Activated naive CD8-positive, alpha-beta T cell treated with anti-CD3 and anti-CD28 coated beads, Interleukin-2, amount 50 U/mL, for 24 hours (primary cell): Measurements from ENCODE around the gene TTLL5.
A peak's percentile ranks its signal among the peaks of the same experiment; 100 is the strongest.
"Not testable (repeated sequence)": the region's sequence is repeated elsewhere in the genome, so short reads cannot be mapped to it uniquely, and the experiment has no call there.

Source experiments
- ATAC-seq: fragments of 150-1000 bp; cut with Tn5 transposase; one replicate; pipeline ENCODE4 v1.10.0; 2021
- DNase-seq: peaks from one replicate; pipeline ENCODE4 v3.0.0; 2021
- H3K27ac Mint-ChIP-seq: one replicate; pipeline ENCODE4 v1.8.0; 2021; ENCODE audit warnings: mild to moderate bottlenecking, mixed read lengths
- H3K27me3 Mint-ChIP-seq: one replicate; pipeline ENCODE4 v1.8.0; 2021; ENCODE audit warnings: mixed read lengths
- H3K36me3 Mint-ChIP-seq: one replicate; pipeline ENCODE4 v1.8.0; 2021; ENCODE audit warnings: low read depth, mixed read lengths
- H3K4me1 Mint-ChIP-seq: one replicate; pipeline ENCODE4 v1.8.0; 2021; ENCODE audit warnings: mixed read lengths
- H3K4me3 Mint-ChIP-seq: one replicate; pipeline ENCODE4 v1.8.0; 2021; ENCODE audit warnings: mild to moderate bottlenecking, moderate library complexity, mixed read lengths
- H3K9me3 Mint-ChIP-seq: one replicate; pipeline ENCODE4 v1.8.0; 2021; ENCODE audit warnings: mixed read lengths

TTLL5 gene

DNA sequence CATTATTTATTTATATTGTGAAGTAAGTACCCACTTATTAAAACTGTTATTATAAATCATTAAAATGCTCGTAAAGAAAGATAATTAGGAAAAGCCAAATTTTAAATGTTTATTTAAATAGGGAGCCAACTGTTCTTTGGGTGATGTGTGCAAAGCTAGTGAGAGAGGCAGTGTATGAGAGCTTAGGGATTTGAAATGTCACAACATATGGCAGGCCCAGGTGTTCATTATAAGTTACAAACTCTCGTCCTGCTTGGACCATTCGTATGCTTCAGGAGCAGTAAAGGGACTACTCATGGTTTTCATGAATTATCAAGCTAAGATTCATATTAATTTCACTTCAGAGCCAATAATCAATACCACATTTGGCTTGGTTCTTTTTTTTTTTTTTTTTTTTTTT, 166.3 kb downstream of the TTLL5 start:
- H3K4me3 Mint-ChIP-seq: no peak overlapping the region
- no peaks in the 10 kb centered on the region for H3K9me3 Mint-ChIP-seq
- peaks cover 15% of the 10 kb centered on the region for H3K4me1 Mint-ChIP-seq
- H3K36me3 Mint-ChIP-seq: peaks cover 10% of the 10 kb centered on the region
- no peak for ATAC-seq
- DNase-seq: no peak
- H3K27me3 Mint-ChIP-seq: no peaks in the 10 kb centered on the region
- H3K27ac Mint-ChIP-seq: no peak overlapping the region

DNA sequence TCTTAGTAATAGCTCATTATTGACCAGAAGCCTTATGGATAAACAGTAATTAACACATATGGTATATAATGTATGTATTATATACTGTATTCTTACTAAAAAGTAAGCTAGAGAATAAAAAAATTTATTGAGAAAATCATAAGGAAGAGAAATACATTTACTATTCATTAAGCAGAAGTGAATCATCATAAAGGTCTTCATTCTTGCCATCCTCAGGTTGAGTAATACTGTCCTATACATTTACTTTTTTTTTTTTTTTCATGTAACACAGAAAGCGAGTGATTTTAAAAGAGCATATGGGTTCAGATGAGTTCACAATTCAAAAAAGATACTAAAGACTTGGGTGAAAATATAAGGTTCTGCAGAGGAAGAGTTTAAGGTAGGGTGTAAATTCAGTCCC, 168.3 kb downstream of the TTLL5 start:
- H3K27me3 Mint-ChIP-seq: no peaks in the 10 kb centered on the region
- H3K36me3 Mint-ChIP-seq: peaks cover 12% of the 10 kb centered on the region
- DNase-seq (no peak), ATAC-seq (no peak)
- H3K9me3 Mint-ChIP-seq: no peaks in the 10 kb centered on the region
- peaks cover 13% of the 10 kb centered on the region for H3K4me1 Mint-ChIP-seq
- no peak overlapping the region for H3K4me3 Mint-ChIP-seq
- no peak overlapping the region for H3K27ac Mint-ChIP-seq

DNA sequence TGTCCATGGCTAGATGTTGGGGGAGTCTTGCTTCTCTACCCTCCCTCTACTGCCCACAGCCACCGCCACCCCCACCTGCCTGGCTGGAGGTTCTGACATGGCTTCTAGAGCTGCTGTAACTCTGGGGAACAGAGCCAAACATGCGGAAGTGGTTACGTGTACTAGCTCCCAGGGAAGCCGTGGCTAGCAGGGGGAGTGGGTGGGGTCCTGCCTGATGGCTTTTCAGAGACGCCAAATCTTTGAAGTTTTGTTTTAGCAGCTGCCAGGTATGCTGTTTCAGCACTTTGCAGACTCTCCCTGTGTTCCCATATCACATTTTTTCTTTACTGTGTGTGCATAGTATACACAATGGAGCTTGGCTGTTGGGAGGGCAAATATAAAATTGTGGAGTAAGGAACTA, 170.4 kb downstream of the TTLL5 start:
- H3K9me3 Mint-ChIP-seq: no peaks in the 10 kb centered on the region
- peaks cover 9% of the 10 kb centered on the region for H3K4me1 Mint-ChIP-seq
- H3K36me3 Mint-ChIP-seq: peaks cover 16% of the 10 kb centered on the region
- no peak overlapping the region for H3K4me3 Mint-ChIP-seq
- H3K27ac Mint-ChIP-seq: peak overlapping the region; percentile 57
- H3K27me3 Mint-ChIP-seq: no peaks in the 10 kb centered on the region
- no peak for ATAC-seq
- DNase-seq: peak; percentile 10

GRCh38 chr14:75831952-75832351, 170.9 kb downstream of the TTLL5 start:
- H3K4me1 Mint-ChIP-seq: peaks cover 9% of the 10 kb centered on the region
- H3K4me3 Mint-ChIP-seq: no peak overlapping the region
- H3K36me3 Mint-ChIP-seq: peaks cover 16% of the 10 kb centered on the region
- no peaks in the 10 kb centered on the region for H3K27me3 Mint-ChIP-seq
- ATAC-seq (no peak), DNase-seq (no peak)
- no peak overlapping the region for H3K27ac Mint-ChIP-seq
- H3K9me3 Mint-ChIP-seq: no peaks in the 10 kb centered on the region

DNA sequence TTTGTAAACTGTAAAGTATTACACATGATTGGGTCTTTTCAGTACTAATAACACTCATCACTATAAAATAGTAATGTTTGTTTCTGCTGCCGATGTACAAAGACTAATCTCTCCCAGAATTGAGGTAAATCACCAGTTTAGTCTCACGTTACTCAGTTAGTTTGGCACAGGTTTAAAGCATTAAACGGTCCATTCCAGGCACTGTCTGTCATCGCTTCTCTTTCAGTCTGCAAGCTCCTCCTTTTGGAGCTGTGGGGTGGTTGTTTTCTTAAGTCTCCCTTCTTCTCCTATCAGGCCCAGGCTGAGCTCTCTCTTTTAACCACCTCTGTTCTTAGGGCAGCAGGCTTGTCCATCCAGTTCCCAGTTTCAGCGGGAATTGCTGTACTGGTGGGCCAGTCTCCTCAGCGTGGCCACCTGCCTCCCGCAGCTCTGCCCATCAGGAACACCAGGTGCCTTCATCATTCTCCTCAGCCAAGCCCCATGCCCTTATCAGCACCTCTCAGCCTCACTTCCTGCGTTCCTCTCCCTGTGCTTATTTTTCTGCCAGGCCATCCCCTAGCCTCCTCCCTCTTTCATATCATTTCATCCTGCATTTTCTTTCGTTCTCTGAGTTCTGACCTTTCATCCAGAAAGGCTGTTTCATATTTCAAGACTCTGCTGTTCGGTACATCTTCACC, 171.7 kb downstream of the TTLL5 start:
- no peak for ATAC-seq
- no peak overlapping the region for H3K4me3 Mint-ChIP-seq
- no peak overlapping the region for H3K27ac Mint-ChIP-seq

DNA sequence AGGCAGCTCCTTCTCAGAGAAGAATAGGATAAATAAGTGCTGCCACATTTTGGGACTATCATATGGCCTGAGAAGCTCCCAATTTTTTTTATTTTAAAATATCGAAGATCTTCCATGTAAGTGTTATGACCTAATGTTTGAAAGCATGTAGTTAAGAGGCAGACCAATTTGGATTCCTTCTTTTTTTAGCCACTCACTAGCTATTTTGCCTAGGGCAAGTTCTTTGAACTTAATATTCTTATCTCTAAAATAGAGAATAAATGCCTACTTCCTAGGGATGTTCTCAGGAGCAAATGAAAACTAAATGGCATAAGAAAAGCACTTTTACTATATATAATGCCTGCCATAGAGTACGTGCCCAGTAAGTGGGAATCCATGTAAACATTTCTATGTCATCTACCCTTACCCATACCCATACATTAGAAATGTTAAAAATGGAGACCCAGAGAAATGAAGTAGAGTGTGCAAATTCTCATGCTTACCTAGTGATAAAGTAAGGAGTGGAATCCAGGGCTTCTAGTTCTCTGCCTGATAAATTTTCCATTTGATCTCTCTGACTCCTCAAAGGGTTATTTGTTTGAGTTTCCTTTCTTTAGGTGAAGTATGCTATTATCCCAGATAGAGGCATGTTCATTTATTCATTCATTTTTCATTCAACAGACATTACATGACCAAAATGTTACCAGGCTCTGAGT, 172.4 kb downstream of the TTLL5 start:
- no peak for DNase-seq
- Mint-ChIP-seq H3K27ac (no peak overlapping the region), H3K4me3 (no peak overlapping the region), H3K9me3 (no peaks in the 10 kb centered on the region), H3K27me3 (no peaks in the 10 kb centered on the region), H3K4me1 (peaks cover 9% of the 10 kb centered on the region), H3K36me3 (peaks cover 22% of the 10 kb centered on the region)
- no peak for ATAC-seq

More for the DNA sequence above, 171.7 kb downstream of the TTLL5 start:
- Mint-ChIP-seq H3K27me3 (no peaks in the 10 kb centered on the region), H3K9me3 (no peaks in the 10 kb centered on the region), H3K36me3 (peaks cover 19% of the 10 kb centered on the region), H3K4me1 (peaks cover 9% of the 10 kb centered on the region)
- no peak for DNase-seq

DNA sequence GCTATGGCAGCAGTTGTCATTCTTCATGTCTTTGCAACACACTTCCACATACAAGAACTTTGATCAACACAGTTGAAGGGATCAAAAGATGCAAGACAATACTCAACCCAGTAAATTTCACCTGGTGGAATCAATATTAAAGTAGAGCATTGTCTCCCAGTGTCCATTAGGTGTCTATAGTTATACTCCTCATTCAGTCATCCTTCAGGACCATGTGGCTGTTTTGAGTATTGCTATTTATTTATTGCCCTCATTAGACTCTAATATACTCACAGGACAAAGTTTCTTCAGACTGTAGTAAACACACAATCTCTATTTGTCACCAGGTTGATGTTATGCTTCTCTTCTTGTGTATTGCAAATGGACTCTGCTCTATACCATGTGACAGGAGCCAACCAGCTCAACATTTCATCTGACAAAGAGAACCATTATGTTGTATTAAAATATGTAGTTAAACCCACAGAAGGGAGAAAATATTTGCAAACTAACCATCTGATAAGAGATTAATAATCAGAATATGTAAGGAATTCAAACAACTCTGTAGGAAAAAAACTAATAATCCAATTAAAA, 174.2 kb downstream of the TTLL5 start:
- Mint-ChIP-seq H3K27me3 (no peaks in the 10 kb centered on the region), H3K36me3 (peaks cover 35% of the 10 kb centered on the region), H3K27ac (no peak overlapping the region), H3K4me1 (peaks cover 9% of the 10 kb centered on the region), H3K9me3 (peaks cover 7% of the 10 kb centered on the region), H3K4me3 (no peak overlapping the region)
- DNase-seq (no peak), ATAC-seq (no peak)

- Mint-ChIP-seq H3K27ac (no peak overlapping the region), H3K4me3 (no peak overlapping the region), H3K9me3 (peaks cover 7% of the 10 kb centered on the region), H3K36me3 (peaks cover 35% of the 10 kb centered on the region), H3K27me3 (no peaks in the 10 kb centered on the region), H3K4me1 (peaks cover 9% of the 10 kb centered on the region)
- DNase-seq (no peak), ATAC-seq (no peak)
Observed at GRCh38 chr14:75835737-75836136, 174.7 kb downstream of the TTLL5 start.

- Mint-ChIP-seq H3K36me3 (peaks cover 38% of the 10 kb centered on the region), H3K9me3 (peaks cover 7% of the 10 kb centered on the region), H3K27ac (no peak overlapping the region)
Observed at GRCh38 chr14:75837151-75837787, 176.2 kb downstream of the TTLL5 start.

GRCh38 chr14:75840911-75841310, 179.9 kb downstream of the TTLL5 start:
- H3K27me3 Mint-ChIP-seq: no peaks in the 10 kb centered on the region
- no peak overlapping the region for H3K4me3 Mint-ChIP-seq
- DNase-seq (no peak), ATAC-seq (no peak)
- H3K27ac Mint-ChIP-seq: no peak overlapping the region
- H3K9me3 Mint-ChIP-seq: peaks cover 7% of the 10 kb centered on the region
- no peaks in the 10 kb centered on the region for H3K4me1 Mint-ChIP-seq
- H3K36me3 Mint-ChIP-seq: peaks cover 28% of the 10 kb centered on the region

More at GRCh38 chr14:75837151-75837787, 176.2 kb downstream of the TTLL5 start:
- no peaks in the 10 kb centered on the region for H3K27me3 Mint-ChIP-seq
- no peaks in the 10 kb centered on the region for H3K4me1 Mint-ChIP-seq
- no peak overlapping the region for H3K4me3 Mint-ChIP-seq
- DNase-seq (no peak), ATAC-seq (no peak)

- ATAC-seq (no peak), DNase-seq (no peak)
- Mint-ChIP-seq H3K9me3 (peaks cover 7% of the 10 kb centered on the region), H3K27ac (no peak overlapping the region), H3K4me3 (no peak overlapping the region), H3K36me3 (peaks cover 24% of the 10 kb centered on the region), H3K4me1 (no peaks in the 10 kb centered on the region), H3K27me3 (no peaks in the 10 kb centered on the region)
Observed at GRCh38 chr14:75842551-75842950, 181.5 kb downstream of the TTLL5 start.

DNA sequence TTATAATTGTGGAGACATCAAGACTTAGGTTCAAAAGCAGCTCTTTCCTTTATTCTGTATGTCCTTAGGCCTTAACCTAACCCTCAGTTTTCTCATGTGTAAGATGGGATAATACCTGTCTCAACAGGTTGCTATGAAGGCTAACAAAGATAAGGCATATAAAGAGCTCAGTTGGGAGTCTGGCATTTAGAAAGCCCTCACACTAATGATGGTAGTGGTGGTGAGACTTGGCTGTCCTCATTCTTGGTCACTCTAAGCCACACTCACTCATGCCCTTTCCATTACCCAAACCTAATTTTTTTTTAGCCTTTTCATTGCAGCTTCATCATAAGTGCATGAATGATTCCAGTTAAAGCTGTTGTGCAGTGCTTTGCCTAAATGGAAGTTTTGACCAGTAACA, 183.4 kb downstream of the TTLL5 start:
- no peaks in the 10 kb centered on the region for H3K4me1 Mint-ChIP-seq
- no peaks in the 10 kb centered on the region for H3K9me3 Mint-ChIP-seq
- ATAC-seq (no peak), DNase-seq (no peak)
- no peak overlapping the region for H3K4me3 Mint-ChIP-seq
- no peak overlapping the region for H3K27ac Mint-ChIP-seq
- no peaks in the 10 kb centered on the region for H3K27me3 Mint-ChIP-seq
- peaks cover 11% of the 10 kb centered on the region for H3K36me3 Mint-ChIP-seq

DNA sequence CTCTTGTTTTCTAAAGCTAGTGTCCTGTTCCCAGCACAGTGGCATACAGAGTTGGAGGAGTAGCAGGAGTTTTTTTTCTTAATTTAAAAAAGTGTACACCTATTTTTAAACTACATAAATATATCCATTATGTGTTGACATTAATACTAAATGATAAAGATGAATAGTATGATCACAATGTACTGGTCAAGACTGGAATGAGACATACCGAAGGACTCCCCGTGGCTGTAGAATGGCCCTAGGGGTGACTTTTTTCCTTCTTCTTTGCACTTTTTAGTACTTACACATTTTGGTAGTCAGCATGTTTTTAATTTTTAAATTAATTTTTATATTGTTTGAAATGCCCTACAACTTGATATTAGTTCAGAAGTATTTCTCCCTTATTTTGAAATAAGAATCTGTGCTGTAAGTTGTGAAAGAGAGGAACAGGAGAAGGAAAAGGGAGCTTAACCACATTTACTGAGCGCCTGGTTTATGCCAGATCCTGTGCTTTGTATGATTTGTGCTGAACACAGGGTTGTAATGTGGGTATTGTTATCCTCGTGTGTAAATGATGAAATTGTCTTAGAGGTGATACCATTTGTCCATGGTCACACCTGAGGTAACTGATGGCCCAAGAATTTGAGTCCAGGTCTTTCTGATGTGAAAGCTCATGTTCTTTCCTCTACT, 184.2 kb downstream of the TTLL5 start:
- no peak for ATAC-seq
- peaks cover 7% of the 10 kb centered on the region for H3K36me3 Mint-ChIP-seq
- no peaks in the 10 kb centered on the region for H3K4me1 Mint-ChIP-seq

GRCh38 chr14:75846694-75847093, 185.6 kb downstream of the TTLL5 start:
- H3K27ac Mint-ChIP-seq: not testable (repeated sequence)

More for the DNA sequence above, 184.2 kb downstream of the TTLL5 start:
- no peak overlapping the region for H3K27ac Mint-ChIP-seq
- no peak overlapping the region for H3K4me3 Mint-ChIP-seq
- H3K27me3 Mint-ChIP-seq: no peaks in the 10 kb centered on the region
- no peak for DNase-seq
- H3K9me3 Mint-ChIP-seq: no peaks in the 10 kb centered on the region

More at GRCh38 chr14:75846694-75847093, 185.6 kb downstream of the TTLL5 start:
- ATAC-seq, H3K36me3 Mint-ChIP-seq, H3K27me3 Mint-ChIP-seq, DNase-seq, H3K4me1 Mint-ChIP-seq, H3K4me3 Mint-ChIP-seq, H3K9me3 Mint-ChIP-seq: not testable (repeated sequence)
